ENCODE data around the gene OR11L1.

OR11L1 gene

GRCh38 chr1:247841796-247842195 lies at the start of gene OR11L1:
Gene OR11L1 (minus strand): TSS chr1:247841896. CDS start chr1:247841896, 0 bp downstream.
- TF ChIP-seq MAX (IDR thresholded peaks at IDR 0.05) (no peak), TEAD4 (IDR thresholded peaks at IDR 0.05) (no peak), YY1 (IDR thresholded peaks at IDR 0.05; ENCODE audit: low read depth) (no peak), EP300 (IDR thresholded peaks at IDR 0.05; ENCODE audit: borderline replicate concordance) (no peak), NFIC (IDR thresholded peaks at IDR 0.05) (no peak), FOXM1 (IDR thresholded peaks at IDR 0.05; ENCODE audit: borderline replicate concordance, low read depth) (no peak), REST (IDR thresholded peaks at IDR 0.05; ENCODE audit: low read depth) (no peak), TCF12 (IDR thresholded peaks at IDR 0.05; ENCODE audit: low read depth) (no peak), RAD21 (IDR thresholded peaks at IDR 0.05; ENCODE audit: low read depth) (no peak), EGR1 (IDR thresholded peaks at IDR 0.05) (no peak), USF1 (IDR thresholded peaks at IDR 0.05) (no peak), CEBPB (IDR thresholded peaks at IDR 0.05) (no peak), ZBTB7A (IDR thresholded peaks at IDR 0.05; ENCODE audit: low read depth) (no peak)

GRCh38 chr1:247884797-247885413 lies 43.2 kb upstream of the OR11L1 start:
- no peak for TF ChIP-seq RAD21 (IDR thresholded peaks at IDR 0.05; ENCODE audit: low read depth)
- TF ChIP-seq YY1 (IDR thresholded peaks at IDR 0.05; ENCODE audit: low read depth): no peak
- no peak for TF ChIP-seq CREB1 (IDR thresholded peaks at IDR 0.05; ENCODE audit: low read depth)

GRCh38 chr1:247883346-247883745 lies 41.6 kb upstream of the OR11L1 start:
- TF ChIP-seq USF1 (IDR thresholded peaks at IDR 0.05) (no peak), TAF1 (IDR thresholded peaks at IDR 0.05; ENCODE audit: low read depth) (no peak), CREB1 (IDR thresholded peaks at IDR 0.05; ENCODE audit: low read depth) (no peak), MAX (IDR thresholded peaks at IDR 0.05) (no peak), EP300 (IDR thresholded peaks at IDR 0.05; ENCODE audit: borderline replicate concordance) (no peak), RAD21 (IDR thresholded peaks at IDR 0.05; ENCODE audit: low read depth) (no peak), CEBPB (IDR thresholded peaks at IDR 0.05) (no peak), FOXM1 (IDR thresholded peaks at IDR 0.05; ENCODE audit: borderline replicate concordance, low read depth) (no peak), EGR1 (IDR thresholded peaks at IDR 0.05) (no peak), REST (IDR thresholded peaks at IDR 0.05; ENCODE audit: low read depth) (no peak)

GRCh38 chr1:247865416-247865815 lies 23.7 kb upstream of the OR11L1 start:
- TF ChIP-seq USF1 (IDR thresholded peaks at IDR 0.05) (no peak), TCF12 (IDR thresholded peaks at IDR 0.05; ENCODE audit: low read depth) (no peak), NFIC (IDR thresholded peaks at IDR 0.05) (no peak), EP300 (IDR thresholded peaks at IDR 0.05; ENCODE audit: borderline replicate concordance) (no peak), REST (IDR thresholded peaks at IDR 0.05; ENCODE audit: low read depth) (no peak), EGR1 (IDR thresholded peaks at IDR 0.05) (no peak), RAD21 (IDR thresholded peaks at IDR 0.05; ENCODE audit: low read depth) (no peak), TEAD4 (IDR thresholded peaks at IDR 0.05) (no peak), ZBTB7A (IDR thresholded peaks at IDR 0.05; ENCODE audit: low read depth) (no peak), CREB1 (IDR thresholded peaks at IDR 0.05; ENCODE audit: low read depth) (no peak), MAX (IDR thresholded peaks at IDR 0.05) (no peak), FOXM1 (IDR thresholded peaks at IDR 0.05; ENCODE audit: borderline replicate concordance, low read depth) (no peak)
